Caki2 (cell line): ENCODE measurements around the gene GPATCH8. TPM values are rescaled to one million over a fixed set of nuclear protein-coding genes. Genes with fewer than 3 reads are reported as not detected.
A peak's percentile ranks its signal among the peaks of the same experiment; 100 is the strongest.

Experiments
- DNase-seq: peaks from one replicate; pipeline ENCODE4 v3.0.0-alpha.2; 2015; ENCODE audit warnings: low read depth
- in situ Hi-C: cut with HindIII; loops from 2 replicates; pipeline ENCODE4 v1.10.0; 2016; ENCODE audit warnings: low sequenced_read_pairs, low pct_unique_long_range_greater_than_20kb, mixed read lengths
- total RNA-seq: library from RNA; depleted of rRNA; stranded (reverse); fragments of >200 nt; shearing (Covaris generic); gene quantifications from 2 replicates; pipeline ENCODE4 v1.2.3, GENCODE V29; 2014; ENCODE audit warnings: low replicate concordance

The GPATCH8 gene
- total RNA-seq, 1 experiment from 2014 or later, result 8.6 TPM

DNA sequence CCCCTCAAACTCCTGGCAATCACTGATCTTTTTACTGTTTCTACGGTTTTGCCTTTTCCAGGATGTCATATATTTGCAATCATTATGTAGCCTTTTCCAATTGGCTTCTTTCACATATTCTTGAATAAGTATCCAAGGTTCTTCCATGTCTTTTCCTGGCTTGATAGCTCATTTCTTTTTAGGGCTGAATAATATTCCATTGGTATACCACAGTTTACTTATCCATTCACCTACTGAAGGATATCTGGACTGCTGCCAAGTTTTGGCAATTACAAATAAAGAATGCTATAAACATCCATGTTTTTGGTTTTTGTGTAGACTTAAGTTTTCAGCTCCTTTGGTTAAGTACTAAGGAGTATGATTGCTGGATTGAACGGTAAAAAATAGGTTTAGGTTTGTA, 16.0 kb downstream of the GPATCH8 start:
- in situ Hi-C loops, result no loop called here
- no peak for DNase-seq

DNA sequence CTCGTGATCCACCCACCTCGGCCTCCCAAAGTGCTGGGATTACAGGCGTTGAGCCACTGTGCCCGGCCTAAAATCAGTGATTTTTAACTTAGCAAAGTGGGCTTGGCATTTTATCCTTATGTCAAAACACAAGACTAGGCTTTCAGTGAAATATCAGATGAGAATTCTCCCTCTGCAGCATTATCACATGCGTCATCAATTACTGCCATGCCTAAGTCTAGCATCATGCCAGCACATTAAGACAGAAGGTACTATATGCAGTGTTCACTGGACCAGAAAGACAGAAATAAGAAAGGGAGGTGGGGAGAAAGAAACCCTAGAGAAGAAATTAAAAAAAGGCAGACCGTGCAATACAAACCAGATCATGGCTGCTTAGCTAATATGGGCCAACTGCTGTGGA, 29.8 kb downstream of the GPATCH8 start:
- no peak for DNase-seq
- in situ Hi-C loops, result no loop called here

DNA sequence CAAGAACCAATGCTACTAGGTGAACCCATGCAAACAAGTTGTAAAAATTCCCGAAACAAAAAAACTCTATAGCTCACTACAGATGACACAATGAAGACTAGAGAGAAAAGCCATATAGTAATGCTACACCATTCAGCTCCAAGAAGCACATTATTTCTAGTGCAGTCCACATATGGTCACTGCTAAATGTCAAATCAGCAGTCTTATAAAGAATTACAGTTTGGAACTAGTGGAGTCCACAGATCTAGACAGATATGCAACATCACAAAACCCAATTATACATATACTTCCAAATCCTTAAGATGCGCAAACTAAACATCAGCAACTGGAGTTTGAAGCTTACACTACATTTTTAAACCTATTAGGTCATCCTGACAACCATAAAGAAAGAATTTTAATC, 33.5 kb downstream of the GPATCH8 start:
- DNase-seq, result no peak
- in situ Hi-C loops, result no loop called here

DNA sequence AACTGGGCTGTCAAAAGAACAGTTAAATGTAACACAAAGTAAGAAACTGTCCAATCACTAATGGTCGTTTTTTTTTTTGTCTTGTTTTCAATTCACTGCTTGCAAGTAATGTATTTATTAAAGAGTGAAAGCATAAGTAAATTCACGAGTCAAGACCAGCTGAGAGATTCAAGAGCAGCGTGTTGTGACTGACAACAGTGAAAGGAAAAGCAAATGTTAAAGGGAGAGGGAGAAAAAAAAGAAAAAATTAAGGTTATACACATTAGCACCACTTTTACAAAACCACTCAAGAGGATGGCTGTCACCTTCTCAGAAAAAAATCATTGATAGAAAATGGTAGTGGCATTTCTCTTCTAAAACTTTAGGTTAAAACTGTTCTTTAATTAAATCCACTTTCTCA, 36.1 kb downstream of the GPATCH8 start:
- no peak for DNase-seq
- in situ Hi-C loops, result no loop called here

DNA sequence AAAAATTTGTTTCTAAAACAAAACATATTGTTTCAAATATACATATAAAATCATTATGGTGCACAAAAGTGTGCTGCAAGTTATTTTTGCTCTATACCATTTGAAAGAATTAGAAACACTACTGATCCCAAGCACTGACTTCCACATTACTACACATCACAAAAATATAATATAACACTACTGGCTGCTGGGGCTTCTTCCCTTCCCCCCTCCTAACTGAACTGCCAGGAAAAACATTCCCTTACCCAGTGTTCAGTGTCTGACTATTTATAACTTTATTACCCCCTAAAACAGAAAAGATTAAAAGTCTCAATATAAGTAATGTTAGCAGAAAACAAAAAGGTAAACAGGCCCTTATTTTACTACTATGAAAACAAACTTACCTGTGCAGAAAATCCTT, 36.9 kb downstream of the GPATCH8 start:
- no peak for DNase-seq
- in situ Hi-C loops, result no loop called here

DNA sequence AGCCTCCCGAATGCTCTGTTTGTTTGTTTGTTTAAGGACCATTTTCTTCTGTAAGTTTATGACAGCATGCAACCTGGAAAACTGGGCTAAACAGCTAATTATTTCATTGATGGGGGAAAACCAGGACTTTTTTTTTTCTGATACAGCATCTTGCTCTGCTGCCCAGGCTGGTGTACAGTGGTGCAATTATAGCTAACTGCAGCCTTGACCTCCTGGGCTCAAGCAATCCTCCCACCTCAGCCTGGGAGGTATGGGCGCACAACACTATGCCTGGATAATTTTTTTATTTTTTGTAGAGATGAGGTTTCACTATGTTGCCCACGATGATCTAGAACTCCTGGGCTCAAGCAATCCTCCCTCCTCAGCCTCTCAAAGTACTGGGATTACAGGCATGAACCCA, 37.3 kb downstream of the GPATCH8 start:
- in situ Hi-C loops, result no loop called here
- DNase-seq, result no peak

DNA sequence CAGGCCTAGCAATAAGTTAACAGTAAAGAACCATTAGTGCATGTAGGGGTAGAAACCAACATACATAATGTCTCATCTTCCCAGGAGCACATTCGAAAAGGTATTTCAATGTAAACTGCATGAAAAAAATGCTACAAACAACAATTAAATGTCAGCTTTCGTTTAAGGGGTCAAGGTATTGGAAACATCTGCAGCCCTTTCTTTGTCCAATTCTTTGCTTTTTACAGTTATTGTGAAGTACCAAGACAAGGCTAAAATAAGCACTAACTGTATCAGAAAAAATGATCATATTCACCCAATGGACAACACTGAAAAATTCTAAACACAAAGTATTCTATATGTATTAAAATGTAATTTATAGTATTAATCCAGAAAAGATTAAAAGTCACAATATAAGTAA, 37.9 kb downstream of the GPATCH8 start:
- in situ Hi-C loops, result no loop called here
- DNase-seq, result no peak

DNA sequence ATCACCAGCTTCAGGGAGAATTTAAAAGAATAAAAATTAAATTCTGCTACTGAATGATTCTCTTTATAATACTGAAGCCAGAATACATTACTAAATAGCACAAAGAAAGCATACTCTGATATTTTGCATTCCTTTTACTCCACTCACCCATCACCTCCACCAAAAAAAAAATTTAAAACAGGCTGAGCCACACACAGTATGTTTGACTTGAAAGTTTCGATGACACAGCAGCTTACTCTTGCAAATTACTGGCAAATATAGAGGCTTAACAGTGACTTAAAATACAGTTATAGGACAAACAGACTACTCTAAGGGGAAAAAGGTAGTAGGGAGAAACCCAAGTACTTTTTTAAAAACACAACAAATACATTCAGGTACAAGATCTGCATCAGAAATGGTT, 39.2 kb downstream of the GPATCH8 start:
- no peak for DNase-seq
- in situ Hi-C loops, result no loop called here

DNA sequence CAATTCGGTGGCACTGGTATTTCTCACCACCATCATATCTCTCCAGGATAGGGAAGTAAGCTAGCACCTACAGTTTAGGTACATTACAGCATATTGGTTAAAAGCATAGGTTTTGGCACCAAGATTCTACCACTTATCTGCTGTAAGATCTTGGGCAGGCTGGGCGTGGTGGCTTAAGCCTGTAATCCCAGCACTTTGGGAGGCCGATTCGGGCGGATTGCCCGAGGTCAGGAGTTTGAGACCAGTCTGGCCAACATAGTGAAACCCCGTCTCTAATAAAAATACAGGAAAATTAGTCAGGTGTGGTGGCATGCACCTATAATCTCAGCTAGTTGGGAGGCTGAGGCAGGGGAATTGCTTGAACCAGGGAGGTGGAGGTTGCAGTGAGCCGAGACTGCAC, 51.4 kb downstream of the GPATCH8 start:
- no peak for DNase-seq
- in situ Hi-C loops, result no loop called here

DNA sequence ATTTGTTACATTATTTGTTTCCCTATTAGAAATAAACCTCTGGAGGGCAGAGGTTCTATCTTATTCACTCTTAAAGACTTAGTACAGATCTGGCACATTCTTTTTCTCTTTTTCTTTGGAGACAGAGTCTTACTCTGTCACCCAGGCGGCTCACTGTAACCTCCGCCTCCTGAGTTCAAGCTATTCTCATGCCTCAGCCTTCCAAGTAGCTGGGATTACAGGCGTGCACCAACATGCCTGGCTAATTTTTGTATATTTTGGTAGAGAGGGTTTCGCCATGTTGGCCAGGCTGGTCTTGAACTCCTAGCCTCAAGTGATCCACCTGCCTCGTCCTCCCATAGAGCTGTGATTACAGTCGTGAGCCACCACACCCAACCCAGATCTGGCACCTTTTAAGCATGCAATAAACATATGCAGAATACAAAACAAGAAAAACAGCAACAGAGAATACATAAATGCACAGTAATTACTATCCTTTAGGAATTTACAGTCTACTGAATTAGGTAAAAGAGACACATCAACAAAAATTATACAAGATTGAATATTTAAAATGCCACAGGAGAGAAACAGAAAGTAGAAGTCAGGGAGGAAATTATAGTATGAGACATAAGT, 52.1 kb downstream of the GPATCH8 start:
- no peak for DNase-seq
- in situ Hi-C loops, result no loop called here

DNA sequence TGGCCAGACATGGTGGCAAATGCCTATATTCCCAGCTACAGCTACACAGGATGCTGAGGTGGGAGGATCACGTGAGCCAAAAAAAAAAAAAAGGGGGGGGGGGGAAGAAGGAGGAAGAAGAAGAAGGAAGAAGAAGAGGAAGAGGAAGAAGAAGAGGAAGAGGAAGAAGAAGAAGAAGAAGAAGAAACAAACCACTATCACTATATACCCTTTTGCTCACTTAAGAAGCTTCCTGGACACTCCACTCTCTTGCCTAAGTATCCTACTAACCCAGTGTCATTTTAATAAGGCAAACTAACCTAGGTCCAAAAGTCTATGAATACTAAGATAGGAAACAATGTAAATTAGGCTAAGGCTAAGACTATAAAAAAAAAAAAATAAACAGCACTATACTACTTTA, 54.8 kb downstream of the GPATCH8 start:
- in situ Hi-C loops, result no loop called here
- no peak for DNase-seq

DNA sequence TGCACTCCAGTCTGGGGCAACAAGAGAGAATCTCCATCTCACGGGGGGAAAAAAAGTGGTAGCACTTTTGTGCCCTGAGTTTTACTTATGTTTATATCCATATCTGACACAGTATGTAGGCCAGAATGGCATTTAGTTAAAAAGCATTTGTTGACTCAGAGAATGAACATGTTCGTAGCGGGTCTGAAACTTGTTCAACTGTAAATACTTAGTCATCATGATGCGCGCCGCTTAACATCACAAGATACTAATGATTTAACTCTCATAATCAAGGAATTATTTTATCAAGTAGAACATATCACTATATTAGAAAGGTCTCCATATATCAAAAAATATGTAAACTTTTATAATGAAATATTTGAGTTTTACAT, 58.5 kb downstream of the GPATCH8 start:
- in situ Hi-C loops, result no loop called here
- DNase-seq, result peak; percentile 79

DNA sequence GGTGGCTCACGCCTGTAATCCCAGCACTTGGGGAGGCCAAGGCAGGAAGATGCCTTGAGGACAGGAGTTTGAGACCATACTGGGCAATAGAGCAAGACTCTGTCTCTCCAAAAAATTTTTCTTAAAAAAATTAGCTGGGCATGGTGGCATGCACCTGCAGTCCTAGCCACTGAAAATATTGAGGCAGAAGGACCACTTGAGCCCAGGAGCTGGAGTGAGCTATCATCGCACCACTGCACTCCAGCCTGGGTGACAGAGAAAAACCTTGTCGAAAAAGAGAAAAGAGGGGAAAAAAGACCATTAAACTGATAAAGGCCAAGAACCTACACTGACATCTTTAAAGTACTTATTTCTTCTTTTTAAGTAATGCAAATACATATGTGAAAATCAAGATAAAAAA, 60.4 kb downstream of the GPATCH8 start:
- no peak for DNase-seq
- in situ Hi-C loops, result no loop called here

DNA sequence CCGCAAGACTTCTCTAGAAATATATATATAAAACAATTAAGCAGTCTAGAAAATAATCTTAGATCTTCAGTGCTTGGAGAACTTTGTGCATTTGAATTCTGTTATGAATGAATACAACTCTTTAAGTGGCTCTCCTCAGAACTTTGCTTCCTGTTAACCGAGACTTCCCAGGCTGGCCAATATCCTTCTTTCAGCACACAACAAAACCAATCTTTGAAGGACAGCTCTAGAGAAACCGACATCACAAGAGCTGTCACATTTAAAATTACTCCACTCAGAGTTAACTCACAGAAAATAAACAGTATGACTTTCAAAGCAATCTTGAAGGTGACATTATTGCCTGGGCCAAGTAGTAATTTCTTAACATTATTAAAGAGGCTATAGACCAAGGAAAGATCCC, 64.0 kb downstream of the GPATCH8 start:
- in situ Hi-C loops, result no loop called here
- no peak for DNase-seq

DNA sequence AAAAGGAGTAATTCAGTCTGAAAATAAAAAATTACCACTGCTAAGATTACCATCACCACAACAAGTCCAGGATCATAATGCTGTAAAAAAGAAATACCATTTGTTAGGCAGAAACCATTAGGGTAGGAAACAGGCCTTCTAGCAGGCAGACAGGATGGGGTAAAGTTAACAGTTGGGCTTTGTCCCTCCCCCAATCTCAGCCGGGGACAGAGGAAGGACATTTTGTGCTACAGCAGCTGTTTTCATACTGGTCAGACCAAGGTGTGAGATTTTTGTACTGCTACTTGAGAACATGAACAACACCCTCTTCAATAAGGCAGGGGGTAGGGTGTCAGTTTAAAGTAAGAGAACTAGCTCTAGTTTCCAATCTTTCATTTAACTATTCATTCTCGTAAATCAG, 64.6 kb downstream of the GPATCH8 start:
- in situ Hi-C loops, result no loop called here
- no peak for DNase-seq

DNA sequence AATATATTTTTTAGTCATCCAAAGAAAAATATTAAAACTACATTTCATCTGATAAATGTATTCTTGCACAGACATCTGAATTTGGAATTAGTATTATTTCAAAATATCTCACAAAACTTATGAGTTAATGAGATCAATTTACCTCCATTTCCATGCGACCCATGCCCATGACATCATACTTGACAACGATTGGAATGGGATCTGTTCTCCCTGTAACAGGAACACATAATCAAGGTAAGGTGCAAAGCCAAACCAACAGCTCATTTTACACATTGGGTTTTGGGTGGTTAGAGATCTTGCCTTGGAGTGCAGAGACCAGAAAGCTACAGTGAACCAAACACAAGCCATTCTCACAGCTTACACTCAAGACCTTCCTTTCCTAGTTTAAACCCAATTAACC, 66.9 kb downstream of the GPATCH8 start:
- in situ Hi-C loops, result no loop called here
- no peak for DNase-seq

DNA sequence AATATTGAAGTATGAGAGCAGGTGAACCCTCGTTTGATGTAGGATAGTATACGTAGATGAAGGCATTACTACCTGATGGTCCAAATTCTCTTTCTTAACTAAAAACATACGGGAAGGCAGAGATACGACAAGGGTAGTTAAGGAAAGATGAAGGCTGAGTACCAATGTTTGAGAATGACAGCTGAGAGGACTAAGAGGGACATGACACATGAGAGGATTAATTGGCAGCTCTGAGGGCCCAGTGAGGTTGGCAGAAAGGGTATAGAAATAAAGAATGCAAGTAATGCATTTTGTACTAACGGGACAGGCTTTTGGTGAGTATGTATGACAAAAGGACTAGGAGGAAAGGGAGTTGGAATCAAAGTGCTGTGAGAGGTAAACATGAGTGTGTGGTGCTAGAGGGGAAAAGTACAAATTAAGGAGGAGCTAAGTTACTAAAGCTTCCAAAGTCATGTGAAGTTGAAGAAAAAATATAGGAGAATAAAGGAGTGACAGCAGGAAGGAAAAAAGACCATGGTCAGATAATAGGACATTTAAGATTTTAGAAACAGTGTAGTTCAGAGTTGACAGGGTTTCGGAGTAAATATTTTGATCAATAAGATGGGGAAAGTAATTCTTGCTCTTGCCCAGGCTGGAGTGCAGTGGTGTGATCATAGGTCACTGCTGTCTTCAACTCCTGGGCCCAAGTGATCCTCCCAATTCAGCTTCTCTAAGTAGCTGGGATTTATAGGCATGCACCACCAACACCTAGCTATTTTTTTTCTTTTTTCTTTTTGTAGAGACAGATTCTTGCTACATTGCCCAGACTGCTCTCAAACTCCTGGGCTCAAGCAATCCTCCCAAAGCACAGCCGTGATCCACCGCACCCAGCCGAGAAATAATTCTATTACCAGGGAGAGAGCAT, 70.7 kb downstream of the GPATCH8 start:
- in situ Hi-C loops, result no loop called here
- DNase-seq, result no peak

DNA sequence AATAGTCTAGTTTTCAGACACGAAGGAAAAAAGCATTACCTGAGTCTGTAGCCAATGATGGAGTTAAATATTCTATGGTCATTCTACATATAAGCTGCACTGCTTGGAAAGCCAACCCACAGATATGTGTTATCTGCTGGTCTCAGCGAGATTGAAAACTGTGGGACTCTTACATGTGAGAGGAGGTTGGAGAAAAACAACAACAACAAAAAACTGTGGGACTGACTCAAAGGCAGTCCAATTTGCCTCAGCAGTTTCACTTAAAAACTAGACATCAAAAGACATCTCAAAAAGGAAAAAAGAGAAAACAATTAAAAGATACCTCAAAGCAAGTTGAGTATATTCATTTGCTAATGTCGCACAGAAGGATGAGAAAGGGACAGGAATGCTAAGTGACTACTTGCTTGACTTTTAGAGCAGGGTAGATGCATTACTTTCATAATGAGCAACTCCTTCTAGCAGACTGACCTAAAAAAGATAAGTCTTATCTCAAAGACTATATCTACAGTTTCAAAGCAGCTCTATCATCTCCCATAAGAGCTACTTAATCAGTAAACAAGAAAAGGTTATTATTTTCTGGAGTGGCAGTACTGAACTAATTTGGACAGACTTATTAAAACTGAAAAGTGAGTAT, 78.3 kb downstream of the GPATCH8 start:
- in situ Hi-C loops, result no loop called here
- no peak for DNase-seq

DNA sequence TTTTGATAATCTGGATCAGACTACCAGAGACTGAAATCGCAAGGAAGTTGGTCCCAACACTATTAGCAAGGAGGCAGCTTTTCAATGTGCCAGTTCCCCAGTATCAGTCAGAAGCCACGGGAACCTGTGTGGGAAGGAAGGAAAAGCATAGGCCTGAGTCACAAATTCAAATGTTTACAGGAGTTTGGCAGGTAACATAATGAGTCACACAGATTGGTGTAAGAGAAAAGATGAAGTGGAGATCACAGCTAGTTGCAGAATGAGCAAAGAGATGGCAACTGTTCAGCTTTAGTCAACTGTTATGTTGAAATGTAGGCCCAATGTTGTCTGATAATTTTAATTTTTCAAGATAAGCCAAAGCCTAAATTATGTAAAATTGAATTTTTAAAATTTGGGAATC, 85.7 kb downstream of the GPATCH8 start:
- in situ Hi-C loops, result no loop called here
- peak; percentile 51 for DNase-seq
